Nephron progenitor cell (in vitro differentiated cells): ENCODE measurements around the gene SPAG9.

ENCODE experiments used
- DNase-seq: peaks from one replicate; pipeline ENCODE4 v3.0.0; 2021
- H3K27ac Mint-ChIP-seq: 2 replicates; pipeline ENCODE4 v1.8.0; 2021; ENCODE audit warnings: mild to moderate bottlenecking, moderate library complexity, mixed read lengths
- H3K27me3 Mint-ChIP-seq: 2 replicates; pipeline ENCODE4 v1.8.0; 2021; ENCODE audit warnings: mild to moderate bottlenecking, low read depth, mixed read lengths; ENCODE audit not compliant: poor library complexity
- H3K36me3 Mint-ChIP-seq: 2 replicates; pipeline ENCODE4 v1.8.0; 2021; ENCODE audit warnings: low read depth, mixed read lengths
- H3K4me1 Mint-ChIP-seq: 2 replicates; pipeline ENCODE4 v1.8.0; 2021; ENCODE audit warnings: mixed read lengths
- H3K4me3 Mint-ChIP-seq: 2 replicates; pipeline ENCODE4 v1.8.0; 2021; ENCODE audit warnings: mild to moderate bottlenecking, moderate library complexity, mixed read lengths
- H3K9me3 Mint-ChIP-seq: 2 replicates; pipeline ENCODE4 v1.8.0; 2021; ENCODE audit warnings: mild to moderate bottlenecking, moderate library complexity, mixed read lengths
- TF ChIP-seq, protein P1 (sequence below): fragments of 200-600 bp; sonication (generic); IDR thresholded peaks from 2 replicates; pipeline ENCODE4 v1.5.0; 2021; ENCODE audit warnings: antibody characterized with exemption

The SPAG9 gene

DNA sequence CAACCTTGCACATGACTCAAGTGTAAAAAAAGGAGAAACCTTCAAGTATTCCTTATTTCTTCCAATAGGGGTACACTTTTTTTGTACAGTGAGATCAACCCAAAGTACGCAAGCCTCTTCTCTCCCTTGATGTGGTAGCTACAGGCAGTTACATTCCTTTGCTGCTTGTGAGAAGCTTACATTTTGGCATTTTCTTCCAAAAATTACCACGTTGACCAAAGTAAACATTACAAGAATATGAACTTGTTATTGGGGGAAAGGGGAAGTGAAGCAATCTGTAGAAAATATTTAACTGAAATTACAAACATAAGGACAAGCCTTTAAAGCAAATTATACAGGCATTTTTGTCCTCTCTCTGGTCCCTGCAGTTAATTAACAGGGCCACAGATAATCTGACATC, 157.5 kb downstream of the SPAG9 start:
- peaks cover 3% of the 10 kb centered on the region for H3K27me3 Mint-ChIP-seq
- no peaks in the 10 kb centered on the region for H3K9me3 Mint-ChIP-seq
- H3K4me3 Mint-ChIP-seq: no peak overlapping the region
- TF ChIP-seq, protein P1, sequence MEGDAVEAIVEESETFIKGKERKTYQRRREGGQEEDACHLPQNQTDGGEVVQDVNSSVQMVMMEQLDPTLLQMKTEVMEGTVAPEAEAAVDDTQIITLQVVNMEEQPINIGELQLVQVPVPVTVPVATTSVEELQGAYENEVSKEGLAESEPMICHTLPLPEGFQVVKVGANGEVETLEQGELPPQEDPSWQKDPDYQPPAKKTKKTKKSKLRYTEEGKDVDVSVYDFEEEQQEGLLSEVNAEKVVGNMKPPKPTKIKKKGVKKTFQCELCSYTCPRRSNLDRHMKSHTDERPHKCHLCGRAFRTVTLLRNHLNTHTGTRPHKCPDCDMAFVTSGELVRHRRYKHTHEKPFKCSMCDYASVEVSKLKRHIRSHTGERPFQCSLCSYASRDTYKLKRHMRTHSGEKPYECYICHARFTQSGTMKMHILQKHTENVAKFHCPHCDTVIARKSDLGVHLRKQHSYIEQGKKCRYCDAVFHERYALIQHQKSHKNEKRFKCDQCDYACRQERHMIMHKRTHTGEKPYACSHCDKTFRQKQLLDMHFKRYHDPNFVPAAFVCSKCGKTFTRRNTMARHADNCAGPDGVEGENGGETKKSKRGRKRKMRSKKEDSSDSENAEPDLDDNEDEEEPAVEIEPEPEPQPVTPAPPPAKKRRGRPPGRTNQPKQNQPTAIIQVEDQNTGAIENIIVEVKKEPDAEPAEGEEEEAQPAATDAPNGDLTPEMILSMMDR: no peak
- DNase-seq: no peak
- H3K36me3 Mint-ChIP-seq: peaks cover 34% of the 10 kb centered on the region
- peaks cover 8% of the 10 kb centered on the region for H3K4me1 Mint-ChIP-seq
- no peak overlapping the region for H3K27ac Mint-ChIP-seq

DNA sequence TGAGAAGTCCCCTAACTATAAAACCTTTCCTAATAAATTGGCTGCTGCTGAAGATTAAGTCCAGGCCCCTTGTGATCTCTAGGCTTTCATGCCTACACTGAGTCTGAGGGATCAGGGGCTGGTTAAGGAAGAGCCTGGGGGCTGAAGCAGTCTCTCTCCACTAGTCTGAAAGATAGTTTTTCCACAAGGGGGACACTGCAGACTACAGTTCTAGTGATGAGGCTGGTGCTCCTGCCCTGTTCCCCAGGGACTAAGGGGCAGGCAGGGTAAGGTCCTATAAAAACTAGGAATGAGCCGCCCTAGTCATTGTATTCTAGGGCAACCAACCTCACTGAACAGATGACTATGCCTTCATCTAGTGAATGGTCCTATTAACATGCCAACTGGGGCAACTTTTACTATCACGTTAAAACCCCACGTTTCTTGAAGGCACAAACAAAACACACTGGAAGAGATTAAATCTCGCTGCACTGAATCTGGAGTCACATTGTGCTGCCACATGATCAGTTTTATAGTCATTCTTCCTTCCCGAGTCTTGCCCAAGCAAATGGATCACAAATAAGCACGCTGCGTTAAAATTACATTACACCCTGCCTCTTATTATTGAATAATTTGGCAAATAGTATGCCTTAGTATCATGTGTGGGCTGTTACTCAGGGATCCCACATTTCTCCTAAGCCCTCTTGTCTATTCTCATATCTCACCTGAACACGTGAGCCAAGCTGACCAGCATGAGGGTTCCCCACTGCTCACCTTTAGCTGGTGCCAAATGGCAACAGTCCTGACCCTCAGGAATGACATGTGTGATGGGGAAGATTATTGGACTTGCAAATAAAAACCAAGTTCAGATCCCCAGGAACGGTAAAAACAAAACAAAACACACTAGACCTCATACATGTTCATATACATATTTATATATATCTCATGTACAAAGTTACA, 159.1 kb downstream of the SPAG9 start:
- Mint-ChIP-seq H3K4me3 (no peak overlapping the region), H3K4me1 (peaks cover 16% of the 10 kb centered on the region), H3K9me3 (no peaks in the 10 kb centered on the region), H3K27ac (peak overlapping the region; percentile 32), H3K27me3 (peaks cover 3% of the 10 kb centered on the region), H3K36me3 (peaks cover 29% of the 10 kb centered on the region)
- TF ChIP-seq, protein P1: no peak
- DNase-seq: no peak

DNA sequence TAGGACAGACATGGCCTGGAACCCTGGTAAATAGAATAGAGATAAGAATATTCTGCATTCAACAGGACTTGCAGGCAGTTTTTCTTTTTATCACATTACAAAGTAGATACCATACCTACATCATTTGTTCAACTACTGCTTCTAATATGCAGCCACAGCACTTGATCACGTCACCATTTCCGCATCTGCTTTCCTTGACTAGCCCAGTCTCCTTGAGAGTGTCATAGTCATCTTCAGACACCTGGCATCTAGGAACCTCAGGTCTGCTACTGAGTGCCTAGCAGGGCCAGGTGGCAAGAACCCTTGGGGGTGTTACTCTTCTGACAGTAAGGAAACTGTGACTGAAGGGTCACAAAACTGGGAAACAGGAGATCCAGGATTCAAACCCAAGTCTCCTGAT, 161.3 kb downstream of the SPAG9 start:
- Mint-ChIP-seq H3K4me3 (no peak overlapping the region), H3K27me3 (peaks cover 3% of the 10 kb centered on the region), H3K36me3 (peaks cover 11% of the 10 kb centered on the region), H3K9me3 (no peaks in the 10 kb centered on the region), H3K4me1 (peaks cover 36% of the 10 kb centered on the region), H3K27ac (peak overlapping the region; percentile 68)
- no peak for DNase-seq
- TF ChIP-seq, protein P1: no peak

DNA sequence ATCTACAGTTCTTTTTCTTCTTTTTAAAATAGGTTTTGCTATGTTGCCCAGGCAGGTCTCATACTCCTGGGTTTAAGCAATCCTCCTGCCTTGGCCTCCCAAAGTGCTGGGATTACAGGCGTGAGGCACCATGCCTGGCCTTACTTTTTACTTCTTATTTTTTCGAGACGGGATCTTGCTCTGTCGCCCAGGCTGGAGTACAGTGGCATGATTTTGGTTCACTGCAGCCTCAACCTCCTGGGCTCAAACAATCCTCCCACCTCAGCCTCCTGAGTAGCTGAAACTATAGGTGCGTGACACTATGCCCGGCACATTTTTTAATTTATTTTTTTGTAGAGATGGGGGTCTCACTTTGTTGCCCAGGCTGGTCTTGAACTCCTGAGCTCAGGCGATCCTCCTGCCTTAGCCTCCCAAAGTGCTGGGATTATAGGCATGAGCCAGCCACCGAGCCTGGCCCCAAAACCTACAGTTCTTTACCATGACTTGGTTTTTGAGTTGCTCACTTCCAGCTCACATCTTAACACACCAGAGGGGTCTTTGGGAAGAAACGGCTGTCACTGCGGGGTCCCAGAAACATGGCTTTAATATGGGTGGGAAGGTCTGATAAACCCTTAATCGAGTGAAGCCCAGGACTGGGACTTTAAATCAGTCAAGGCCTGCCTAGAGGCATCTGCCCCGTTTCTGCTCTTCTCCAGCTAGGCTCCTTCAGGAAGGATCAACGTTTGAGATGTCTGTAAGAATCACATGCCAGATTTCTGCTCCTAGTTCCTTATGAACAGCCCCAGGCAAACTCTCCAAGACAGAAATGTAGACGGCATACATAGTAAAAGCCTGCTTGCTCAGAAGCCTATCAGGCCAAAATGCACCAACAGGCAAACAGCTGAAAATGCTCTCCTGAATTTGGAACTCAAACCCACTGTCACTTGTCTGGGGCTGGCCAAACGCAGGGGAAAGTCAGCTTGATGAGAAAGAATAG, 162.8 kb downstream of the SPAG9 start:
- Mint-ChIP-seq H3K27ac (peak overlapping the region; percentile 64), H3K4me1 (peaks cover 50% of the 10 kb centered on the region), H3K36me3 (peaks cover 2% of the 10 kb centered on the region), H3K4me3 (no peak overlapping the region), H3K27me3 (peaks cover 3% of the 10 kb centered on the region), H3K9me3 (no peaks in the 10 kb centered on the region)
- DNase-seq: no peak
- TF ChIP-seq, protein P1: no peak

DNA sequence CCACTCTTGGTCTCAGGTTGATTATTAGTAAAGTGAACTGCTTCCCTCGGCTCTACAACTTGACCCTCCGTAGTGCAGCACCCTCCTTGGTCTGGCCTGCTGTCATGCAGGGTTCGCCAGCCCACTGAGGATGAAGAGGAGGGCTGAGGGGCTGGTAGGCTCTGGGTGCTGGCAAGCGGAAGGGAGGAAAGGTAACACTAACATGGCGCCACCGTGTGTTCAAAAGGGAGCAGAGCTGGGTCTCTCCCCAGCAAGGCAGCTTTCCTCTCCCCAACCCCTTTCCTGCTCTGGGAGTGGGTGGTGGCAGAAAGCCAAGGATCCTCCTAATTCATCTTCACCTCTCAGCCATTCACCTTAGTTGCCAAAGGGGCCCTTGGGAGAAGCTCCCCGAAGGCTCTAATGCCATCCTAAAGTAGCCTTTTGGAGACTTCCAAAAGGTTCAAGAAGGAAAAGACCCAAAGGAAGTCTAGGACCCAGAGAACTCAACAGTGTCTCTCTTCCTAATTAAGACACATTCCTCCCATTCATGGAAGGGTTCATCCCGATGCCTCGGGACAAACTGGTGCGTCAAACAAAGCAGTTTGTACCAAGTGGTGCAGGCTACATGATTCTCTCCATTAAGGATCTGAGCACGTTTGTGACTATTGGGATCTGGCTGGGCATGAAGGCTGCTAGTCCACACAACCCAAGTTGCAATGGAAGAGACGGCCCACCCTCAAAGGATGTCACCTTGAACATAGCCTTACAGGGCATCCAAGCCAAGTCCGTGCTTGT, 163.7 kb downstream of the SPAG9 start:
- no peak overlapping the region for H3K27ac Mint-ChIP-seq
- H3K4me1 Mint-ChIP-seq: peaks cover 52% of the 10 kb centered on the region
- H3K36me3 Mint-ChIP-seq: no peaks in the 10 kb centered on the region
- no peak overlapping the region for H3K4me3 Mint-ChIP-seq
- peaks cover 3% of the 10 kb centered on the region for H3K27me3 Mint-ChIP-seq
- H3K9me3 Mint-ChIP-seq: no peaks in the 10 kb centered on the region
- peak; percentile 70 for DNase-seq
- TF ChIP-seq, protein P1: peak; percentile 70
